GM19099 (cell line): ENCODE measurements around the gene SGSH.

Experiments used
- POLR2A ChIP-seq: IDR thresholded peaks from 3 replicates; pipeline ENCODE4 v1.6.1; 2011; ENCODE audit warnings: low read depth; ENCODE audit not compliant: insufficient read length; ENCODE audit errors: extremely low read depth

The SGSH gene

GRCh38 chr17:80220054-80220735 is at the start of gene SGSH, which contains the start of gene SLC26A11:
TSS of gene SGSH (minus strand) at chr17:80220333. CDS start at chr17:80220313, 20 bp downstream.
TSS of gene SLC26A11 (plus strand) at chr17:80220427. CDS start at chr17:80221561, 1,134 bp downstream.
- peak; percentile 30 for TF ChIP-seq POLR2A

- no peak for TF ChIP-seq POLR2A
Observed at GRCh38 chr17:80269405-80269807, 49.3 kb upstream of the SGSH start.

GRCh38 chr17:80268427-80268826 is 48.3 kb upstream of the SGSH start:
- no peak for TF ChIP-seq POLR2A

GRCh38 chr17:80267391-80267790 is 47.3 kb upstream of the SGSH start:
- TF ChIP-seq POLR2A = no peak

- no peak for TF ChIP-seq POLR2A
Observed at GRCh38 chr17:80265205-80266068, 45.3 kb upstream of the SGSH start.

- peak; percentile 11 for TF ChIP-seq POLR2A
Observed at GRCh38 chr17:80264205-80265075, 44.3 kb upstream of the SGSH start.

GRCh38 chr17:80263253-80264204 is 43.4 kb upstream of the SGSH start:
- peak; percentile 99 for TF ChIP-seq POLR2A

- no peak for TF ChIP-seq POLR2A
Observed at GRCh38 chr17:80262775-80263244, 42.7 kb upstream of the SGSH start.

- TF ChIP-seq POLR2A = no peak
Observed at GRCh38 chr17:80262291-80262690, 42.2 kb upstream of the SGSH start.

GRCh38 chr17:80261895-80262279 is 41.8 kb upstream of the SGSH start:
- no peak for TF ChIP-seq POLR2A

- no peak for TF ChIP-seq POLR2A
Observed at GRCh38 chr17:80261159-80261894, 41.2 kb upstream of the SGSH start.

GRCh38 chr17:80260791-80261158 is 40.6 kb upstream of the SGSH start, which contains the start of gene RNF213:
TSS of gene RNF213 (plus strand) at chr17:80260852. CDS start at chr17:80263682, 2,830 bp downstream.
- peak; percentile 82 for TF ChIP-seq POLR2A

- TF ChIP-seq POLR2A = peak; percentile 68
Observed at GRCh38 chr17:80260069-80260535, 40.0 kb upstream of the SGSH start.
